ENCODE results near the gene PCDHGB5. TPM values are rescaled to one million over a fixed set of nuclear protein-coding genes. Genes with fewer than 3 reads are reported as not detected.
A peak's percentile ranks its signal among the peaks of the same experiment; 100 is the strongest.

PCDHGB5 gene
- total and polyA plus RNA-seq, 2 experiments from 2014 or later: 1.2 TPM; not detected in 1

DNA sequence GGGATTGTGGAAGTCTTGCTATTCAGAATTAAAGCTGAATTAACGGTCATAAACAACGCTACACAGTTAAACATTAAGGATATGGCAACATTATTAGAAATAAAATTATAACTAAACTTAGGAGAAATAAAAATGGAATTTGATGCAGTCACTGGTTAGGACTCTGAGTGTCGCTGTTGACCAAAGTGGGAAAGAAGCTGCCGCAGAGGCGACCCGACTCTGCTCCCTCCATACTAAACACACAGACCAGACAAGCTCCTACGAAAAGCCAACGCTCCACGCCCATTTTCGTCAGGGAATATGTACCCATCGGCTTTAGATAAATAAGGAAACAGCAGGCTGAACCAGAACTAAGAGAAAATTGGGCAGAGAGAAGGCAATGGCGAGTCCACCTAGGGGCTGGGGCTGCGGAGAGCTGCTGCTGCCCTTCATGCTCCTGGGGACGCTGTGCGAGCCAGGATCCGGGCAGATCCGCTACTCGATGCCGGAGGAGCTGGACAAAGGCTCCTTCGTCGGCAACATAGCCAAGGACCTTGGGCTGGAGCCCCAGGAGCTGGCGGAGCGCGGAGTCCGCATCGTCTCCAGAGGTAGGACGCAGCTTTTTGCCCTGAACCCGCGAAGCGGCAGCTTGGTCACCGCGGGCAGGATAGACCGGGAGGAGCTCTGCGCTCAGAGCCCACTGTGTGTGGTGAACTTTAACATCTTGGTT is 33.6 kb upstream of the PCDHGB5 start, which contains the start of gene PCDHGA5:
Gene PCDHGA5 (plus strand): TSS at position 211 of the 709 bp plus-strand sequence. CDS start 169 bp downstream, at position 380.
- Histone ChIP-seq H3K4me1 (ENCODE audit: low read depth) (no peaks in the 10 kb centered on the region), H3K36me3 (no peaks in the 10 kb centered on the region), H3K9me3 (ENCODE audit: low read depth) (peaks cover 3% of the 10 kb centered on the region), H3K27ac (no peak within 1 kb of the TSS), H3K4me3 (no peak within 1 kb of the TSS), H3K27me3 (no peaks in the 10 kb centered on the region)
- TF ChIP-seq, protein P1, sequence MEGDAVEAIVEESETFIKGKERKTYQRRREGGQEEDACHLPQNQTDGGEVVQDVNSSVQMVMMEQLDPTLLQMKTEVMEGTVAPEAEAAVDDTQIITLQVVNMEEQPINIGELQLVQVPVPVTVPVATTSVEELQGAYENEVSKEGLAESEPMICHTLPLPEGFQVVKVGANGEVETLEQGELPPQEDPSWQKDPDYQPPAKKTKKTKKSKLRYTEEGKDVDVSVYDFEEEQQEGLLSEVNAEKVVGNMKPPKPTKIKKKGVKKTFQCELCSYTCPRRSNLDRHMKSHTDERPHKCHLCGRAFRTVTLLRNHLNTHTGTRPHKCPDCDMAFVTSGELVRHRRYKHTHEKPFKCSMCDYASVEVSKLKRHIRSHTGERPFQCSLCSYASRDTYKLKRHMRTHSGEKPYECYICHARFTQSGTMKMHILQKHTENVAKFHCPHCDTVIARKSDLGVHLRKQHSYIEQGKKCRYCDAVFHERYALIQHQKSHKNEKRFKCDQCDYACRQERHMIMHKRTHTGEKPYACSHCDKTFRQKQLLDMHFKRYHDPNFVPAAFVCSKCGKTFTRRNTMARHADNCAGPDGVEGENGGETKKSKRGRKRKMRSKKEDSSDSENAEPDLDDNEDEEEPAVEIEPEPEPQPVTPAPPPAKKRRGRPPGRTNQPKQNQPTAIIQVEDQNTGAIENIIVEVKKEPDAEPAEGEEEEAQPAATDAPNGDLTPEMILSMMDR (IDR thresholded peaks at IDR 0.05; ENCODE audit: low read depth, low read length): no peak
- peak in 1 of 2 donors; percentile 12 for DNase-seq (ENCODE audit: low read depth in 1 of 2, low spot score in 1 of 2)

GRCh38 chr5:141366016-141366896 is 31.5 kb upstream of the PCDHGB5 start:
- Histone ChIP-seq H3K4me3 (no peak overlapping the region), H3K36me3 (no peaks in the 10 kb centered on the region), H3K27ac (no peak overlapping the region), H3K9me3 (ENCODE audit: low read depth) (no peaks in the 10 kb centered on the region), H3K4me1 (ENCODE audit: low read depth) (no peaks in the 10 kb centered on the region), H3K27me3 (no peaks in the 10 kb centered on the region)
- DNase-seq (ENCODE audit: low read depth in 1 of 2, low spot score in 1 of 2): no peak
- TF ChIP-seq, protein P1 (IDR thresholded peaks at IDR 0.05; ENCODE audit: low read depth, low read length): no peak

DNA sequence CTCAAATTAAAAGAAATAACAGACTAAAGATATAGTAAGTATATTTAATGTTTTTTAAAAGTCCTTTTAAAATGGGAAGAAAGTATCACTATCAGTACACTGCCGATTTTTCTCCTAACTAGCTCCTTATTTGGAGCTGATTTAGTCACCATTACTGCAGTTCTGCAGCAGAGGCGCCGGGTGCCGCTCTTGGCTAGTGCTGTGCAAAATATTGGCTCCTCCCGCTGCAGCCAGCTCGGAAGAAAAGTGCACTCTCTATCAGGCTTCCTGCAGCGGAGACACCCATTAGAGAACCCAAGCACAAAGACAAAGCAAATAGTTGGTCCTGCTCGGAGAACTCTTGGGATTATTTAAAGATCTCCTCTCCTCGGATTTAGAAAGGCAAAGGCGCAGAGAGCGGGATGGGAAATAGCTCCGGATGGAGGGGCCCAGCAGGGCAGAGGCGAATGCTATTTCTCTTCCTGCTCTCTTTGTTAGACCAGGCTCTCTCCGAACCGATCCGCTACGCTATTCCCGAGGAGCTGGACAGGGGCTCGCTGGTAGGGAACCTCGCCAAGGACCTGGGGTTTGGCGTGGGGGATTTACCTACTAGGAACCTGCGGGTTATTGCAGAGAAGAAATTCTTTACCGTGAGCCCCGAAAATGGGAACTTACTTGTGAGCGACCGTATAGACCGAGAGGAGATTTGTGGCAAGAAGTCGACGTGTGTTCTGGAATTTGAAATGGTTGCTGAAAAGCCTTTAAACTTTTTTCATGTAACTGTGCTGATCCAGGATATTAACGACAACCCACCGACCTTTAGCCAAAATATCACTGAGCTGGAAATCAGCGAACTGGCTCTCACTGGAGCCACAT is 27.5 kb upstream of the PCDHGB5 start, which contains the start of gene PCDHGB3:
Gene PCDHGB3 (plus strand): TSS at position 249 of the 855 bp plus-strand sequence. CDS start 153 bp downstream, at position 402.
- no peak within 1 kb of the TSS for H3K27ac ChIP-seq
- no peaks in the 10 kb centered on the region for H3K9me3 ChIP-seq (ENCODE audit: low read depth)
- H3K4me1 ChIP-seq (ENCODE audit: low read depth): no peaks in the 10 kb centered on the region
- TF ChIP-seq, protein P1 (IDR thresholded peaks at IDR 0.05; ENCODE audit: low read depth, low read length): peak; percentile 42
- no peaks in the 10 kb centered on the region for H3K36me3 ChIP-seq
- DNase-seq (ENCODE audit: low read depth in 1 of 2, low spot score in 1 of 2): peak in 1 of 2 donors; percentile 62
- no peak within 1 kb of the TSS for H3K4me3 ChIP-seq
- H3K27me3 ChIP-seq: no peaks in the 10 kb centered on the region

DNA sequence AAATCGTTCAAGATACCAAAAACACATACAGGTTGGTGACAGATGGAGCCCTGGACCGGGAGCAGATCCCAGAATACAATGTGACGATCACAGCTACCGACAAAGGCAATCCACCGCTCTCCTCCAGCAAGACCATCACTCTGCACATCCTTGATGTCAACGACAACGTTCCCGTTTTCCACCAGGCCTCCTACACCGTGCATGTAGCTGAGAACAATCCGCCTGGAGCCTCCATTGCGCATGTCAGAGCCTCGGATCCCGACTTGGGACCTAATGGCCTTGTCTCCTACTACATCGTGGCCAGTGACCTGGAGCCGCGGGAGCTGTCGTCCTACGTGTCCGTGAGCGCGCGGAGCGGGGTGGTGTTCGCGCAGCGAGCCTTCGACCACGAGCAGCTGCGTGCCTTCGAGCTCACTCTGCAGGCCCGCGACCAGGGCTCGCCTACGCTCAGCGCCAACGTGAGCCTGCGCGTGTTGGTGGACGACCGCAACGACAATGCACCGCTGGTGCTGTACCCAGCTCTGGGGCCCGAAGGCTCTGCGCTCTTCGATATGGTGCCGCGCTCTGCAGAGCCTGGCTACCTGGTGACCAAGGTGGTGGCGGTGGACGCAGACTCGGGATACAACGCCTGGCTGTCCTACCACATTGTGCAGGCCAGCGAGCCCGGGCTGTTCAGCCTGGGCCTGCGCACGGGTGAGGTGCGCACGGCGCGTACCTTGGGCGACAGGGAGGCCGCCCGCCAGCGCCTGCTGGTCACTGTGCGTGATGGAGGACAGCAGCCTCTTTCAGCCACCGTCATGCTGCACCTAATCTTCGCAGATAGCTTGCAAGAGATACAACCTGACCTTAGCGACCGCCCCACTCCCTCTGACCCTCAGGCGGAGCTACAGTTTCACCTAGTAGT is 25.9 kb upstream of the PCDHGB5 start:
- TF ChIP-seq, protein P1 (IDR thresholded peaks at IDR 0.05; ENCODE audit: low read depth, low read length): no peak
- DNase-seq (ENCODE audit: low read depth in 1 of 2, low spot score in 1 of 2): no peak
- no peaks in the 10 kb centered on the region for H3K36me3 ChIP-seq

More for the DNA sequence above, 25.9 kb upstream of the PCDHGB5 start:
- Histone ChIP-seq H3K4me1 (ENCODE audit: low read depth) (no peaks in the 10 kb centered on the region), H3K4me3 (no peak overlapping the region), H3K9me3 (ENCODE audit: low read depth) (no peaks in the 10 kb centered on the region), H3K27ac (no peak overlapping the region), H3K27me3 (no peaks in the 10 kb centered on the region)
